ENCODE measurements around the gene FIBCD1. TPM values are rescaled to one million over a fixed set of nuclear protein-coding genes. Genes with fewer than 3 reads are reported as not detected.

The FIBCD1 gene
- polyA plus RNA-seq, 1 donor (not counting 4 experiments of a cell fraction or from before 2014, with no cell fraction given) = 0.79 TPM

- no peak overlapping the region for H3K27ac ChIP-seq (ENCODE audit: control insufficient read depth, insufficient read depth, low read length)
- H3K36me3 ChIP-seq (ENCODE audit: control insufficient read depth in 2 of 2, extremely low read depth in 1 of 2, insufficient read depth in 2 of 2, low read length in 2 of 2) = peaks cover 26 to 29% of the 10 kb centered on the region in 2 experiments
- DNase-seq (ENCODE audit: low read depth, low spot score) = no peak
- H3K27me3 ChIP-seq (ENCODE audit: control insufficient read depth, extremely low read depth, insufficient read depth, low read length) = no peaks in the 10 kb centered on the region
- no peaks in the 10 kb centered on the region for H3K4me1 ChIP-seq (ENCODE audit: control insufficient read depth, extremely low read depth, insufficient read depth, low read length)
- no peaks in the 10 kb centered on the region for H4K20me1 ChIP-seq (ENCODE audit: control insufficient read depth, extremely low read depth, insufficient read depth, low read length)
- dilution Hi-C loops (cut with MboI; ENCODE audit: extremely low pct_ligation_motif_present, low sequenced_read_pairs) = no loop called here
- H3K4me3 ChIP-seq (ENCODE audit: control insufficient read depth in 2 of 3, extremely low read depth in 1 of 3, insufficient read depth in 2 of 3, low read depth in 1 of 3, low read length in 3 of 3) = no peak overlapping the region
- no peak overlapping the region for H2AFZ ChIP-seq (ENCODE audit: control insufficient read depth, low read length)
- H3K4me2 ChIP-seq (ENCODE audit: control insufficient read depth, extremely low read depth, insufficient read depth, low read depth, low read length) = no peak overlapping the region
- no peak overlapping the region for H3K9ac ChIP-seq (ENCODE audit: control insufficient read depth, extremely low read depth, insufficient read depth, low read length)
- H3K9me1 ChIP-seq (ENCODE audit: control insufficient read depth, extremely low read depth, insufficient read depth, low read length) = no peaks in the 10 kb centered on the region
- H3K9me3 ChIP-seq (ENCODE audit: control insufficient read depth, low read depth, low read length) = no peaks in the 10 kb centered on the region
- TF ChIP-seq EZH2 (IDR thresholded peaks at IDR 0.05; ENCODE audit: low read length) = no peak
- TF ChIP-seq, protein P1, sequence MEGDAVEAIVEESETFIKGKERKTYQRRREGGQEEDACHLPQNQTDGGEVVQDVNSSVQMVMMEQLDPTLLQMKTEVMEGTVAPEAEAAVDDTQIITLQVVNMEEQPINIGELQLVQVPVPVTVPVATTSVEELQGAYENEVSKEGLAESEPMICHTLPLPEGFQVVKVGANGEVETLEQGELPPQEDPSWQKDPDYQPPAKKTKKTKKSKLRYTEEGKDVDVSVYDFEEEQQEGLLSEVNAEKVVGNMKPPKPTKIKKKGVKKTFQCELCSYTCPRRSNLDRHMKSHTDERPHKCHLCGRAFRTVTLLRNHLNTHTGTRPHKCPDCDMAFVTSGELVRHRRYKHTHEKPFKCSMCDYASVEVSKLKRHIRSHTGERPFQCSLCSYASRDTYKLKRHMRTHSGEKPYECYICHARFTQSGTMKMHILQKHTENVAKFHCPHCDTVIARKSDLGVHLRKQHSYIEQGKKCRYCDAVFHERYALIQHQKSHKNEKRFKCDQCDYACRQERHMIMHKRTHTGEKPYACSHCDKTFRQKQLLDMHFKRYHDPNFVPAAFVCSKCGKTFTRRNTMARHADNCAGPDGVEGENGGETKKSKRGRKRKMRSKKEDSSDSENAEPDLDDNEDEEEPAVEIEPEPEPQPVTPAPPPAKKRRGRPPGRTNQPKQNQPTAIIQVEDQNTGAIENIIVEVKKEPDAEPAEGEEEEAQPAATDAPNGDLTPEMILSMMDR (optimal IDR thresholded peaks at IDR 0.05 in 1 of 3, IDR thresholded peaks at IDR 0.05 in 1 of 3, conservative IDR thresholded peaks at IDR 0.05 in 1 of 3; ENCODE audit: extremely low read depth in 1 of 3, insufficient read depth in 2 of 3, low read length in 3 of 3) = no peak
- FAIRE-seq = no peak
- no peaks in the 10 kb centered on the region for H3K79me2 ChIP-seq (ENCODE audit: control insufficient read depth, insufficient read depth, low read length)
These were observed 50.7 kb downstream of the FIBCD1 start for GRCh38 chr9:130888146-130888885.

- no peaks in the 10 kb centered on the region for H4K20me1 ChIP-seq (ENCODE audit: control insufficient read depth, extremely low read depth, insufficient read depth, low read length)
- H3K27me3 ChIP-seq (ENCODE audit: control insufficient read depth, extremely low read depth, insufficient read depth, low read length) = no peaks in the 10 kb centered on the region
- FAIRE-seq = no peak
- no peak overlapping the region for H3K27ac ChIP-seq (ENCODE audit: control insufficient read depth, insufficient read depth, low read length)
- no peak overlapping the region for H3K9ac ChIP-seq (ENCODE audit: control insufficient read depth, extremely low read depth, insufficient read depth, low read length)
- peaks cover 26% of the 10 kb centered on the region in 2 experiments for H3K36me3 ChIP-seq (ENCODE audit: control insufficient read depth in 2 of 2, extremely low read depth in 1 of 2, insufficient read depth in 2 of 2, low read length in 2 of 2)
- no peaks in the 10 kb centered on the region for H3K9me3 ChIP-seq (ENCODE audit: control insufficient read depth, low read depth, low read length)
- H3K79me2 ChIP-seq (ENCODE audit: control insufficient read depth, insufficient read depth, low read length) = no peaks in the 10 kb centered on the region
- H2AFZ ChIP-seq (ENCODE audit: control insufficient read depth, low read length) = no peak overlapping the region
- H3K4me3 ChIP-seq (ENCODE audit: control insufficient read depth in 2 of 3, extremely low read depth in 1 of 3, insufficient read depth in 2 of 3, low read depth in 1 of 3, low read length in 3 of 3) = no peak overlapping the region
- no peak overlapping the region for H3K4me2 ChIP-seq (ENCODE audit: control insufficient read depth, extremely low read depth, insufficient read depth, low read depth, low read length)
- no peaks in the 10 kb centered on the region for H3K9me1 ChIP-seq (ENCODE audit: control insufficient read depth, extremely low read depth, insufficient read depth, low read length)
- H3K4me1 ChIP-seq (ENCODE audit: control insufficient read depth, extremely low read depth, insufficient read depth, low read length) = no peaks in the 10 kb centered on the region
- no peak for DNase-seq (ENCODE audit: low read depth, low spot score)
- TF ChIP-seq, protein P1 (optimal IDR thresholded peaks at IDR 0.05 in 1 of 3, IDR thresholded peaks at IDR 0.05 in 1 of 3, conservative IDR thresholded peaks at IDR 0.05 in 1 of 3; ENCODE audit: extremely low read depth in 1 of 3, insufficient read depth in 2 of 3, low read length in 3 of 3) = no peak
- no peak for TF ChIP-seq EZH2 (IDR thresholded peaks at IDR 0.05; ENCODE audit: low read length)
- dilution Hi-C loops (cut with MboI; ENCODE audit: extremely low pct_ligation_motif_present, low sequenced_read_pairs) = no loop called here
These were observed 51.4 kb downstream of the FIBCD1 start for GRCh38 chr9:130887494-130888144.

Measured in keratinocyte (primary cell).